ENCODE data around the gene GRIN1. TPM values are rescaled to one million over a fixed set of nuclear protein-coding genes. Genes with fewer than 3 reads are reported as not detected.

The GRIN1 gene
- total and polyA plus RNA-seq, 2 donors (not counting 3 experiments of a cell fraction or from before 2014, with no cell fraction given), result not detected

DNA sequence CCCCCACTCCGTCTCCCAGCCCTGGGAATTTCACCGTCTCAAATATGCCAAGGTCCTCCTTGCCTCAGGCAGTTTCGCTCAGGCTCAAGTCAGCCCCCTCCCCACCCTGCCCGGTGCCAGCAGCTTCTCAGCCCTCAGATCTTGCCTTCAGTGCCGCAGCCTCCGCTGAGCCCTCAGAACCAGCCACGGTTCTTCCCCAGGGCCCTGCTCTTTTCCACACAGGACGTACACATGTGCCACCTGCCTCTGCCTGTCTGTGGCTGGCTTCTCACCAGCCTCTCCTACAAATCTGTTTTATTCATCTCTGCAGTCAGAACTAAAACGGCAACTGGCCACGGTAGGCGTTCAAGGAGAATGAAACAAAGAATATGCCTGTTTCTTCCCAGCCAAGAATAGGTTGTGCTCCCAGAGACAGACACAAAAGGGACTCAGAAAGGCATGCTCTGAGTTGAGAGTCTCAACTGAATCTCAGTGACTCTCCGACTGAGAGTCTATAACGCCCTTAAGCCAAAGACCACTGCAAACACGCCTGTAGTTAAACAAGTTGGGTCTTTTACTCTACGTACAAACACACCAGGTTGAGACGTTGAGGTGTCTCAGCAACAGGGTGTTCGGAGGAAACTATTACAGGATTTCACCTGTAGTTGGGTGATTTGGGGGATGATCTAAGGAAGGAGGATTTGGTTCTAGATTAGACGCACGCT lies 10.6 kb upstream of the GRIN1 start:
- Histone ChIP-seq H3K36me3 (ENCODE audit: control insufficient read depth in 2 of 2, extremely low read depth in 1 of 2, insufficient read depth in 2 of 2, low read length in 2 of 2) (no peaks in the 10 kb centered on the region), H3K9me3 (replicated peaks; ENCODE audit: control insufficient read depth, insufficient read depth, low read length) (no peaks in the 10 kb centered on the region), H3K79me2 (ENCODE audit: control insufficient read depth, insufficient read depth, low read length) (peaks cover 20% of the 10 kb centered on the region), H3K27ac (ENCODE audit: insufficient read depth, low read depth, low read length) (peak overlapping the region; percentile 16), H3K9me1 (replicated peaks; ENCODE audit: control insufficient read depth, extremely low read depth, insufficient read depth, low read length) (no peaks in the 10 kb centered on the region), H2AFZ (ENCODE audit: low read depth, low read length) (no peak overlapping the region), H3K4me2 (ENCODE audit: insufficient read depth, low read length) (peak overlapping the region; percentile 68), H3K4me3 (replicated peaks in 1 of 3; ENCODE audit: insufficient read depth in 1 of 3, low read depth in 1 of 3, low read length in 3 of 3) (peak overlapping the region in 2 of 3 experiments; percentile 51 to 63), H4K20me1 (replicated peaks; ENCODE audit: control insufficient read depth, extremely low read depth, insufficient read depth, low read length) (no peaks in the 10 kb centered on the region), H3K4me1 (ENCODE audit: control insufficient read depth, extremely low read depth, insufficient read depth, low read length) (peaks cover 26% of the 10 kb centered on the region), H3K27me3 (ENCODE audit: control insufficient read depth in 2 of 2, insufficient read depth in 2 of 2, low read length in 2 of 2) (no peaks in the 10 kb centered on the region), H3K9ac (replicated peaks; ENCODE audit: extremely low read depth, insufficient read depth, low read length) (no peak overlapping the region)
- DNase-seq (ENCODE audit: low read depth, low spot score), result no peak
- FAIRE-seq, result peak; percentile 18
- intact Hi-C loops (cut with micrococcal nuclease) (no loop called here), dilution Hi-C loops (cut with MboI; ENCODE audit: extremely low pct_ligation_motif_present, low sequenced_read_pairs) (no loop called here)
- no TSS peak for BruUV-seq (replicated peaks)
- TF ChIP-seq EZH2 (IDR thresholded peaks at IDR 0.05; ENCODE audit: borderline replicate concordance, low read depth, low read length, severe bottlenecking) (no peak), GATA2 (IDR thresholded peaks at IDR 0.05; ENCODE audit: insufficient read depth, insufficient read length, low read depth, low read length) (no peak), POLR2AphosphoS5 (IDR thresholded peaks at IDR 0.05; ENCODE audit: insufficient read depth, low read depth, low read length) (no peak), FOS (IDR thresholded peaks at IDR 0.05; ENCODE audit: borderline replicate concordance, insufficient read depth, low read length) (no peak), POLR2A (IDR thresholded peaks at IDR 0.05; ENCODE audit: low read depth, low read length) (no peak), MYC (IDR thresholded peaks at IDR 0.05; ENCODE audit: low read depth, low read length) (no peak), JUN (IDR thresholded peaks at IDR 0.05; ENCODE audit: borderline replicate concordance, insufficient read depth, insufficient read length, low read depth) (no peak)
- TF ChIP-seq, protein P1, sequence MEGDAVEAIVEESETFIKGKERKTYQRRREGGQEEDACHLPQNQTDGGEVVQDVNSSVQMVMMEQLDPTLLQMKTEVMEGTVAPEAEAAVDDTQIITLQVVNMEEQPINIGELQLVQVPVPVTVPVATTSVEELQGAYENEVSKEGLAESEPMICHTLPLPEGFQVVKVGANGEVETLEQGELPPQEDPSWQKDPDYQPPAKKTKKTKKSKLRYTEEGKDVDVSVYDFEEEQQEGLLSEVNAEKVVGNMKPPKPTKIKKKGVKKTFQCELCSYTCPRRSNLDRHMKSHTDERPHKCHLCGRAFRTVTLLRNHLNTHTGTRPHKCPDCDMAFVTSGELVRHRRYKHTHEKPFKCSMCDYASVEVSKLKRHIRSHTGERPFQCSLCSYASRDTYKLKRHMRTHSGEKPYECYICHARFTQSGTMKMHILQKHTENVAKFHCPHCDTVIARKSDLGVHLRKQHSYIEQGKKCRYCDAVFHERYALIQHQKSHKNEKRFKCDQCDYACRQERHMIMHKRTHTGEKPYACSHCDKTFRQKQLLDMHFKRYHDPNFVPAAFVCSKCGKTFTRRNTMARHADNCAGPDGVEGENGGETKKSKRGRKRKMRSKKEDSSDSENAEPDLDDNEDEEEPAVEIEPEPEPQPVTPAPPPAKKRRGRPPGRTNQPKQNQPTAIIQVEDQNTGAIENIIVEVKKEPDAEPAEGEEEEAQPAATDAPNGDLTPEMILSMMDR (IDR thresholded peaks at IDR 0.05; ENCODE audit: extremely low read depth in 1 of 2, insufficient read depth in 1 of 2, low read depth in 1 of 2, low read length in 2 of 2), result no peak
- TF ChIP-seq, protein P2, sequence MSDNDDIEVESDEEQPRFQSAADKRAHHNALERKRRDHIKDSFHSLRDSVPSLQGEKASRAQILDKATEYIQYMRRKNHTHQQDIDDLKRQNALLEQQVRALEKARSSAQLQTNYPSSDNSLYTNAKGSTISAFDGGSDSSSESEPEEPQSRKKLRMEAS (IDR thresholded peaks at IDR 0.05; ENCODE audit: insufficient read depth, insufficient read length), result no peak
- ChIA-PET POLR2A (no interaction called here), CTCF (interaction anchor here (0.5 to 3.3 kb wide), 5 partner anchors 10 to 108 kb away, joined by 3 to 17 read pairs (median 4); no protein-coding TSS in a partner anchor)
